Stomach (tissue), 9 donors: ENCODE data around the gene FLT3LG. TPM values are rescaled to one million over a fixed set of nuclear protein-coding genes. Genes with fewer than 3 reads are reported as not detected.

Experiments
- DNase-seq, 2 donors: peaks; one replicate each; pipeline versions ENCODE4 v3.0.0 to v3.0.0-alpha.2; 2013 to 2019
- H3K27ac ChIP-seq, 5 donors: fragments of 200-600 bp in 4 of 5; sonication (generic) in 4 of 5; one replicate each; pipeline ENCODE4 v1.5.1; 2013 to 2019; ENCODE audit warnings: mild to moderate bottlenecking in 1 of 5, moderate library complexity in 1 of 5
- H3K27me3 ChIP-seq, 3 donors: fragments of 200-600 bp; sonication (generic); one replicate each; pipeline ENCODE4 v1.5.1; 2017 to 2019; ENCODE audit warnings: mixed run types in 1 of 3
- H3K36me3 ChIP-seq, 4 donors: fragments of 200-600 bp; sonication (generic); 1 replicate in 3 of 4; 2 replicates in 1 of 4; pipeline ENCODE4 v1.5.1; 2016 to 2019
- H3K4me1 ChIP-seq, 4 donors: fragments of 200-600 bp; sonication (generic); one replicate each; pipeline ENCODE4 v1.5.1; 2016 to 2019
- H3K4me3 ChIP-seq, 4 donors: fragments of 200-600 bp; sonication (generic) in 3 of 4; one replicate each; pipeline ENCODE4 v1.5.1; 2016 to 2019; ENCODE audit warnings: mild to moderate bottlenecking in 1 of 4
- H3K9me3 ChIP-seq, 4 donors: fragments of 200-600 bp; sonication (generic); one replicate each; pipeline ENCODE4 v1.5.1; 2016 to 2019
- EP300 ChIP-seq: sonication (generic); formaldehyde crosslinking; IDR thresholded peaks from one replicate; pipeline ENCODE4 v1.6.1; 2017; ENCODE audit warnings: antibody characterized with exemption
- POLR2A ChIP-seq, 4 donors: fragments of 450-650 bp; IDR thresholded peaks; one replicate each; pipeline ENCODE4 v1.6.1; 2016; ENCODE audit warnings: antibody characterized with exemption in 4 of 4, control low read depth in 2 of 4, mild to moderate bottlenecking in 1 of 4, moderate library complexity in 1 of 4
- POLR2AphosphoS5 ChIP-seq, 3 donors: sonication (generic); formaldehyde crosslinking; IDR thresholded peaks; one replicate each; pipeline ENCODE4 v1.6.1; 2016; ENCODE audit warnings: antibody characterized with exemption in 3 of 3
- WGBS, 5 donors: extraction: QIAGEN DNeasy Blood & Tissue Kit in 3 of 5; methylation state at CpG; one replicate each; pipeline versions ENCODE4 v1.1.5 to v1.1.7; 2013 to 2018; 5-methylcytosine and 5-hydroxymethylcytosine counted together
- intact Hi-C: fragments of 100-400 bp; cut with DNase I; formaldehyde crosslinking; loops from one replicate; pipeline ENCODE4 v1.15.1; 2023; ENCODE audit warnings: low total_unique reads
- polyA plus RNA-seq, 3 donors: library from polyadenylated mRNA; stranded (reverse); fragments of 200-250 nt; gene quantifications; one replicate each; pipeline ENCODE4 v1.2.3, GENCODE V29; 2013
- total RNA-seq, 5 donors: library from RNA; depleted of rRNA; stranded (reverse); fragments of >200 nt; gene quantifications; one replicate each; pipeline versions ENCODE4 v1.1.0 to v1.2.3, GENCODE V29; 2014 to 2016
- TF ChIP-seq, protein P1 (sequence below), 7 experiments: fragments of 450-650 bp in 4 of 7; fragments of 200-600 bp in 3 of 7; sonication (generic) in 3 of 7; IDR thresholded peaks; one replicate each; pipeline ENCODE4 v1.5.1; 2016 to 2019; ENCODE audit warnings: antibody characterized with exemption in 7 of 7, control low read depth in 2 of 7, mild to moderate bottlenecking in 1 of 7
- donor health status: healthy with polysubstance abuse.
- donor health status: Bipolar disorder and iron deficiency.
- donor health status: healthy.

FLT3LG gene
- total and polyA plus RNA-seq, 8 donors = 1.3 to 14.5 (median 11.0) TPM; not detected in 3

DNA sequence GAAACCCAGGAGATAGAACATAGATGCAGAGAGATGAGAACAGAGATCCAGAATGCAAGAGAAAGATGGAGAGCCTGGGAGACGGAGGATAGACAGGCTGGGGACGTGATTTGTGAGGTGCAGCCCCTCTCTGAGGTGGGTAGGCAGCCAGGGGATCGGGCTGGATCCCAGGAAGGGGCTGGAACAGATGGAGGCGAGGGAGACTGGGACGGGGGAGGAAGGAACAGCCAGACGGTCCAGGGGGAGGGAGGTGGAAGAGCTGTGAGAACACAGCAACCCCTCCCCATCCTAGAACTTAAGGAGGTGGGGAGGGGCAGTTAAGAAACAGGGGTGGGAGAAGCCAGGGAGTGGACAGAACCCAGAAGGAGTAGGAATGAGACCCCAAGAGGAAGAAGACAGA lies 35.8 kb upstream of the FLT3LG start:
- intact Hi-C loops = no loop called here
- 13 to 20% (median 15%) methylated on average over 6 of the region's 6 CpGs for WGBS, 5 donors

DNA sequence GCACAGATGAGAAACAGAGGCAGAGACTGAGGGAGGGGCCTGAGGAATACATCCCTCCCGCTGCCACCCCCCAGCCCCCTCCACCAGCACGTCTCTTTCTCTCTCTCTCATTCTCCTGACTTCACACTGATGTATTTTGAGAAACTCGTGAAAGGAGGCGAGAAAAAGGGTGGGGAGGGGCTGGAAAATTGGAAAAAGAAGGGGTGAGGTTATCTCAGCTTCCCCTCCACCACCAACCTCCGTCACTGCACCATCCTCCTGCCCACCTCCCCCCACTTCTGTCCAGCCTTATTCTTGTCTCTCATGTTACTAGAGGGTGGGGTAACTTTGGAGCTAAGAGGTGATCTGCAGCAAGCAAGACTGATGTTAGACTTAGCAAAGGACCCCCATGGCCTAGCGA lies 34.2 kb upstream of the FLT3LG start:
- DNase-seq = no peak
- Histone ChIP-seq H3K27me3 (peaks cover 5 to 83% (median 74%) of the 10 kb centered on the region in 3 donors), H3K27ac (no peak overlapping the region), H3K4me1 (peaks cover 0 to 41% (median 24%) of the 10 kb centered on the region in 4 donors), H3K4me3 (no peak overlapping the region), H3K36me3 (no peaks in the 10 kb centered on the region), H3K9me3 (no peaks in the 10 kb centered on the region)
- intact Hi-C loops = loop anchor here (5.0 kb wide), 1 partner anchor 48 kb away; no protein-coding TSS in a partner anchor
- TF ChIP-seq POLR2A (IDR thresholded peaks at IDR 0.05) = no peak
- TF ChIP-seq, protein P1, sequence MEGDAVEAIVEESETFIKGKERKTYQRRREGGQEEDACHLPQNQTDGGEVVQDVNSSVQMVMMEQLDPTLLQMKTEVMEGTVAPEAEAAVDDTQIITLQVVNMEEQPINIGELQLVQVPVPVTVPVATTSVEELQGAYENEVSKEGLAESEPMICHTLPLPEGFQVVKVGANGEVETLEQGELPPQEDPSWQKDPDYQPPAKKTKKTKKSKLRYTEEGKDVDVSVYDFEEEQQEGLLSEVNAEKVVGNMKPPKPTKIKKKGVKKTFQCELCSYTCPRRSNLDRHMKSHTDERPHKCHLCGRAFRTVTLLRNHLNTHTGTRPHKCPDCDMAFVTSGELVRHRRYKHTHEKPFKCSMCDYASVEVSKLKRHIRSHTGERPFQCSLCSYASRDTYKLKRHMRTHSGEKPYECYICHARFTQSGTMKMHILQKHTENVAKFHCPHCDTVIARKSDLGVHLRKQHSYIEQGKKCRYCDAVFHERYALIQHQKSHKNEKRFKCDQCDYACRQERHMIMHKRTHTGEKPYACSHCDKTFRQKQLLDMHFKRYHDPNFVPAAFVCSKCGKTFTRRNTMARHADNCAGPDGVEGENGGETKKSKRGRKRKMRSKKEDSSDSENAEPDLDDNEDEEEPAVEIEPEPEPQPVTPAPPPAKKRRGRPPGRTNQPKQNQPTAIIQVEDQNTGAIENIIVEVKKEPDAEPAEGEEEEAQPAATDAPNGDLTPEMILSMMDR (IDR thresholded peaks at IDR 0.05) = no peak
- TF ChIP-seq POLR2AphosphoS5 (IDR thresholded peaks at IDR 0.05) = no peak
- no peak for TF ChIP-seq EP300
- WGBS, 5 donors = 40 to 49% (median 43%) methylated on average over 6 of the region's 6 CpGs

More for the DNA sequence above, 35.8 kb upstream of the FLT3LG start:
- no peaks in the 10 kb centered on the region for H3K9me3 ChIP-seq
- H3K4me3 ChIP-seq = no peak overlapping the region
- H3K27me3 ChIP-seq = peaks cover 16 to 99% (median 89%) of the 10 kb centered on the region in 3 donors
- no peak for DNase-seq
- H3K27ac ChIP-seq = no peak overlapping the region
- H3K4me1 ChIP-seq = peaks cover 0 to 34% (median 20%) of the 10 kb centered on the region in 4 donors
- no peaks in the 10 kb centered on the region for H3K36me3 ChIP-seq
- TF ChIP-seq POLR2AphosphoS5 (IDR thresholded peaks at IDR 0.05) = no peak
- TF ChIP-seq, protein P1 (IDR thresholded peaks at IDR 0.05) = no peak
- no peak for TF ChIP-seq EP300
- TF ChIP-seq POLR2A (IDR thresholded peaks at IDR 0.05) = no peak

- intact Hi-C loops = loop anchor here (5.0 kb wide), 1 partner anchor 48 kb away; no protein-coding TSS in a partner anchor
- 25 to 30% (median 28%) methylated on average over 18 to 19 of the region's 19 CpGs for WGBS, 5 donors
- TF ChIP-seq POLR2AphosphoS5 (IDR thresholded peaks at IDR 0.05) (no peak), EP300 (no peak), POLR2A (IDR thresholded peaks at IDR 0.05) (no peak)
- TF ChIP-seq, protein P1 (IDR thresholded peaks at IDR 0.05) = no peak
- Histone ChIP-seq H3K4me3 (peak overlapping the region; percentile 20 to 36 (median 25)), H3K9me3 (no peaks in the 10 kb centered on the region), H3K27me3 (peaks cover 5 to 75% (median 66%) of the 10 kb centered on the region in 3 donors), H3K4me1 (peaks cover 0 to 41% (median 24%) of the 10 kb centered on the region in 4 donors), H3K27ac (no peak overlapping the region), H3K36me3 (no peaks in the 10 kb centered on the region)
- DNase-seq = no peak
Observed at GRCh38 chr19:49440439-49441209, 33.4 kb upstream of the FLT3LG start.

- intact Hi-C loops = loop anchor here (5.0 kb wide), 1 partner anchor 49 kb away; no protein-coding TSS in a partner anchor
- Histone ChIP-seq H3K4me1 (peaks cover 0 to 39% (median 23%) of the 10 kb centered on the region in 4 donors), H3K9me3 (no peaks in the 10 kb centered on the region), H3K36me3 (peaks cover 2 to 6% (median 4%) of the 10 kb centered on the region in 4 donors), H3K4me3 (peak within 1 kb of the TSS; percentile 54 to 89 (median 66)), H3K27ac (peak within 1 kb of the TSS in 3 of 5 donors; percentile 35 to 89 (median 85)), H3K27me3 (peaks cover 5 to 68% (median 58%) of the 10 kb centered on the region in 3 donors)
- WGBS, 5 donors = 3 to 9% (median 6%) methylated on average over 27 to 53 of the region's 56 CpGs
- TF ChIP-seq POLR2A (IDR thresholded peaks at IDR 0.05) (no peak), POLR2AphosphoS5 (IDR thresholded peaks at IDR 0.05) (no peak)
- TF ChIP-seq, protein P1 (IDR thresholded peaks at IDR 0.05) = no peak
- peak in 1 of 2 donors; percentile 53 for DNase-seq
Observed at GRCh38 chr19:49441210-49441959, 32.6 kb upstream of the FLT3LG start, which contains the start of gene SLC17A7. Gene SLC17A7, minus strand, starts transcription at chr19:49441527. Its CDS starts 148 bp downstream, at chr19:49441379.
